NCI-H146 (cell line): ENCODE results near the gene TFAP2E.

ENCODE experiments used
- DNase-seq: peaks from one replicate; lab custom pipeline; 2025; lab: John Stamatoyannopoulos, UW

The TFAP2E gene

DNA sequence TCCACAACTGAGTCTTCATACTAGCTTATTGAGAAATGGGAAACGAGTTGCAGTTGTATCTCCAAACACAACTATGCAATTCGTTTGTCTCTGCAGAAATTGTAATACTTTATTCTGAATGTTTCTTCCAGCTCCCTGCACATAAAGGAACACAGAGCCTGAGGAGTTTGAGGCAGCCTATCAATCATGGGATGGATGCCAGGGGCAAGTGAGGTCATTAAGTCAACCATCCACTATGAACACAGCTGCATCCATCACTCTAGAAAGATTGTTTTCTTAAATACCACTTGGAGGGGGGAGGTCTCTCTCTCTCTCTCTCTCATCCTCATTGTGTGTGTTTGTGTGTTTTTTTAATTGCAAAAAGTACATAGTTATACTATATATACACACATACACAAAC, 71.1 kb downstream of the TFAP2E start:
- peak; percentile 2 for DNase-seq
